NCI-H748 treated with DMSO at 0.1 percent for 48 hours (cell line): ENCODE results near the gene SMIM13.
A peak's percentile ranks its signal among the peaks of the same experiment; 100 is the strongest.

Source experiments
- DNase-seq: peaks from one replicate; lab custom pipeline; 2025; lab: John Stamatoyannopoulos, UW

The SMIM13 gene

GRCh38 chr6:11093626-11094410 is at the start of gene SMIM13:
Gene SMIM13, plus strand, starts transcription at chr6:11093834. Its CDS starts 480 bp downstream, at chr6:11094314.
- DNase-seq, result peak; percentile 97

- DNase-seq, result peak; percentile 34
These were observed 49.5 kb upstream of the SMIM13 start, which contains the start of gene ELOVL2 for GRCh38 chr6:11043961-11044711. Gene ELOVL2, minus strand, starts transcription at chr6:11044305. Its CDS starts 75 bp downstream, at chr6:11044230.

GRCh38 chr6:11044712-11045167 is 48.9 kb upstream of the SMIM13 start:
- no peak for DNase-seq

GRCh38 chr6:11050731-11051130 is 42.9 kb upstream of the SMIM13 start:
- no peak for DNase-seq

- DNase-seq, result no peak
These were observed 40.3 kb upstream of the SMIM13 start for GRCh38 chr6:11053307-11053706.

- no peak for DNase-seq
These were observed 38.9 kb upstream of the SMIM13 start for GRCh38 chr6:11054722-11055121.

- DNase-seq, result no peak
These were observed 38.5 kb upstream of the SMIM13 start for GRCh38 chr6:11055127-11055627.

- DNase-seq, result no peak
These were observed 36.8 kb upstream of the SMIM13 start for GRCh38 chr6:11056871-11057270.

GRCh38 chr6:11058406-11058805 is 35.2 kb upstream of the SMIM13 start:
- DNase-seq, result no peak

- no peak for DNase-seq
These were observed 31.6 kb upstream of the SMIM13 start for GRCh38 chr6:11062083-11062482.

GRCh38 chr6:11062715-11063114 is 30.9 kb upstream of the SMIM13 start:
- no peak for DNase-seq

- no peak for DNase-seq
These were observed 28.8 kb upstream of the SMIM13 start for GRCh38 chr6:11064836-11065235.

- DNase-seq, result no peak
These were observed 28.0 kb upstream of the SMIM13 start for GRCh38 chr6:11065436-11066202.

GRCh38 chr6:11066505-11067347 is 26.9 kb upstream of the SMIM13 start:
- no peak for DNase-seq

GRCh38 chr6:11067348-11067747 is 26.3 kb upstream of the SMIM13 start:
- peak; percentile 14 for DNase-seq

GRCh38 chr6:11069760-11070159 is 23.9 kb upstream of the SMIM13 start:
- no peak for DNase-seq

GRCh38 chr6:11072101-11072500 is 21.5 kb upstream of the SMIM13 start:
- DNase-seq, result no peak

GRCh38 chr6:11076540-11076939 is 17.1 kb upstream of the SMIM13 start:
- no peak for DNase-seq

GRCh38 chr6:11078266-11078665 is 15.4 kb upstream of the SMIM13 start:
- DNase-seq, result no peak

GRCh38 chr6:11080296-11080695 is 13.3 kb upstream of the SMIM13 start:
- DNase-seq, result no peak

GRCh38 chr6:11083491-11083890 is 10.1 kb upstream of the SMIM13 start:
- no peak for DNase-seq
